GM12872 (cell line): ENCODE results near the gene RHOH.

Experiments
- CTCF ChIP-seq: IDR thresholded peaks from 3 replicates; pipeline ENCODE4 v1.5.1; 2011; ENCODE audit warnings: low read depth, mild to moderate bottlenecking, low read length, moderate library complexity; ENCODE audit not compliant: insufficient read depth

RHOH gene

DNA sequence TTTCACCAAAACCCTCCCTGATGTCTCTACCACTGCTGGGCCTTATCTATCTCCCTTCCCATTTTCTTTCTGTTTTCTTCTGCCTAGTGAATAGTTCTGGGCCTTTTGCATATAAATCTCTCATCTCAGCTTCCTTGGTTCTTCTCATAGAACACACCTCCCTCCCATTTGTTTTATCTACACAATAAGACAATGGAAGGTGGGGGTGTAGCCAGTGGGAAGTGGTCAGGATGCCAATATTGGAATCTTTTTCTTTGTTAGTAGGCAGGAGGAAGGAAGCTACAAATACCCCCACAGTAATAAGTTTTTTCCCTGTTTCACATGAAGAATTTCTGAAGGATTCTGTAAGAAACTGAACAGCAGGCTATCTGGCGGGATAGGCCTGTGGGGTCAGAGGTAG lies 30.9 kb upstream of the RHOH start:
- no peak for TF ChIP-seq CTCF

- TF ChIP-seq CTCF, result no peak
Observed at GRCh38 chr4:40168070-40168469, 28.8 kb upstream of the RHOH start.

- no peak for TF ChIP-seq CTCF
Observed at GRCh38 chr4:40170588-40170987, 26.2 kb upstream of the RHOH start.

DNA sequence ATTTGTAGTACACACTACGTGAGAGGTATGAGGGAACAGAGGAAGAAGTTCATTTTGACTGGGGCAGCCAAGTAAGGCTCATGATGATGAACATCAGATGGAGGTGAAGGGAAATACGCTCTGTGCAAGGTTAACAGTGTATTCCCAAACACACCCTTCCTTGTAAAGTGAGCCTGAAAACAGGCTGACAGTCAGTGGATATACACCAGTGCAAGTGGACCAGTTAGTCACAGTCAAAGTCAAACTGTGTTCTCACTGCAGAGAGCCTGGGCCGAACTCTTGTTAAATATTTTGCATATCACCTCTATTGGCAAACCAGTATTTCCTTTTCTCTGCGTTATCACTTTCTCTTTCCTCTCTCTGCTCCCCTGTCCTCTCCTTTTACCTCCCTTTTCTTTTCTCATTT lies 23.4 kb upstream of the RHOH start:
- no peak for TF ChIP-seq CTCF

GRCh38 chr4:40176602-40177001 lies 20.2 kb upstream of the RHOH start:
- TF ChIP-seq CTCF, result no peak

- no peak for TF ChIP-seq CTCF
Observed at GRCh38 chr4:40177591-40177990, 19.2 kb upstream of the RHOH start.

GRCh38 chr4:40178672-40179071 lies 18.2 kb upstream of the RHOH start:
- TF ChIP-seq CTCF, result no peak

DNA sequence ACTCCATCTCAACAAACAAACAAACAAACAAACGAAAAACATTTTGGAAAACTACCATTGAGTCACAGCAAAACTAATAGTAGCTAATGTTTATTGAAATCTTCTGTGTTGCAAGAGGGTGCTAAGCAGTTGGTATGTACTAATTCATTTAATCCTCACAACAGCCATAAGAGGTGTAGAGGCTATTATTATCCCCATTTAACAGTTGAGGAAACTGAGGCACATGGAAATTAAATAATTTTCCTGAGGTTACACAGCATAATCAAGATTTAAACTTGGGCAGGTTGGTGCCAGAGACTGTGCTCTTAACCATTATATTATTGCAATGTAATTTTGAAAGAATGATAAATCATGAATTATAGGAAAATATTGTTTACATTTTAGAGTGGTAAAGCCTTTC lies 17.5 kb upstream of the RHOH start:
- TF ChIP-seq CTCF, result no peak
